HL-60 (cell line): ENCODE results near the gene ABCC1.

ENCODE experiments used
- DNase-seq, 2 experiments: peaks; one replicate each; pipeline ENCODE4 v3.0.0-alpha.2; 2010 to 2020; ENCODE audit warnings: low read depth in 1 of 2, low spot score in 1 of 2
- H3K27ac ChIP-seq: fragments of 250-450 bp; sonication (Bioruptor Pico); replicated peaks from 2 replicates; pipeline ENCODE4 v1.5.1; 2020; ENCODE audit warnings: mild to moderate bottlenecking, moderate library complexity
- H3K27me3 ChIP-seq: fragments of 250-450 bp; sonication (Bioruptor Pico); 2 replicates; pipeline ENCODE4 v1.5.1; 2021; ENCODE audit warnings: mild to moderate bottlenecking, moderate library complexity; ENCODE audit not compliant: insufficient read depth, poor library complexity, severe bottlenecking
- H3K4me3 ChIP-seq: replicated peaks from 2 replicates; pipeline ENCODE4 v1.5.1; 2011; ENCODE audit warnings: mild to moderate bottlenecking, control low read depth, low read length; ENCODE audit not compliant: insufficient read depth
- GABPA ChIP-seq: IDR thresholded peaks from 2 replicates; pipeline ENCODE4 v1.6.1; 2012; ENCODE audit warnings: low read depth
- POLR2AphosphoS5 ChIP-seq: IDR thresholded peaks from 2 replicates; pipeline ENCODE4 v1.6.1; 2012; ENCODE audit warnings: low read depth
- SPI1 ChIP-seq: IDR thresholded peaks from 2 replicates; pipeline ENCODE4 v1.6.1; 2012; ENCODE audit warnings: low read depth, mild to moderate bottlenecking, borderline replicate concordance
- TF ChIP-seq, protein P1 (sequence below): IDR thresholded peaks from one replicate; pipeline ENCODE4 v1.5.1; 2011; ENCODE audit warnings: low read length, control low read depth, inconsistent platforms; ENCODE audit not compliant: insufficient read depth
- TF ChIP-seq, protein P2 (sequence below): IDR thresholded peaks from 2 replicates; pipeline ENCODE4 v1.6.1; 2012; ENCODE audit warnings: low read depth; ENCODE audit not compliant: insufficient replicate concordance

ABCC1 gene

DNA sequence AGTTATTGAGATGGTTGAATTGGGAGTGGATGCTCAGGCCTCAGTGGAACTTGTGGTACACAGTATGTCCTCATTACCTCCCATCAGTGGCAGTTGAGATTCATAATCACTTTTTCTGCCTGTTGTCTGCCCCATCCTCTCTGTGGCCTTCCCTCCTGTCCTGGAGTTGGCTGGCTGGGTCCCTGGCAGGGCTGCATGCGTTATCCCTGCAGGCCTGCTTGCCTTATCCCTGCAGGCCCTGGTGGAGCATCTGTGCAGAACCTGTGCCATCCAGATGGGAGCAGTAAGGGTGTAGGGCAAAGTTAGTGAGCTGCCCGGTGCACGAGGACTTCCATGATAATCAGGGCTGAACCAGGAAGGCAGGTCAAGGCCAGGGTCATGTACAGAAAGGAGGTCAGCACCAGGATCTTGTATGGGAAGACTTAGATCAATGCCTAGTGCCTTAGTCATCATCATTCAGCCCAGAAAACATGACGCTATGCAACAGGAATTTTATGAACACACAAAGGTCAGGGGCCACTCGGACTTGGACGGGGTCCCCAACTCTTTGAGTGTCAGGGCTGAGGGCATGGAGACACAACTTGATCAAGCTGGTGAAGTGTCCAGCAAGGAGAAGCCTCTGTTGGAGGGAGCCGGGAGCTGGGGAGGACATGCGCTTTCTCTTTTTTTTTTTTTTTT lies 47.2 kb downstream of the ABCC1 start:
- no peak for DNase-seq
- Histone ChIP-seq H3K27ac (no peak overlapping the region), H3K4me3 (no peak overlapping the region), H3K27me3 (no peaks in the 10 kb centered on the region)
- TF ChIP-seq SPI1 (no peak), GABPA (no peak), POLR2AphosphoS5 (no peak)
- TF ChIP-seq, protein P1, sequence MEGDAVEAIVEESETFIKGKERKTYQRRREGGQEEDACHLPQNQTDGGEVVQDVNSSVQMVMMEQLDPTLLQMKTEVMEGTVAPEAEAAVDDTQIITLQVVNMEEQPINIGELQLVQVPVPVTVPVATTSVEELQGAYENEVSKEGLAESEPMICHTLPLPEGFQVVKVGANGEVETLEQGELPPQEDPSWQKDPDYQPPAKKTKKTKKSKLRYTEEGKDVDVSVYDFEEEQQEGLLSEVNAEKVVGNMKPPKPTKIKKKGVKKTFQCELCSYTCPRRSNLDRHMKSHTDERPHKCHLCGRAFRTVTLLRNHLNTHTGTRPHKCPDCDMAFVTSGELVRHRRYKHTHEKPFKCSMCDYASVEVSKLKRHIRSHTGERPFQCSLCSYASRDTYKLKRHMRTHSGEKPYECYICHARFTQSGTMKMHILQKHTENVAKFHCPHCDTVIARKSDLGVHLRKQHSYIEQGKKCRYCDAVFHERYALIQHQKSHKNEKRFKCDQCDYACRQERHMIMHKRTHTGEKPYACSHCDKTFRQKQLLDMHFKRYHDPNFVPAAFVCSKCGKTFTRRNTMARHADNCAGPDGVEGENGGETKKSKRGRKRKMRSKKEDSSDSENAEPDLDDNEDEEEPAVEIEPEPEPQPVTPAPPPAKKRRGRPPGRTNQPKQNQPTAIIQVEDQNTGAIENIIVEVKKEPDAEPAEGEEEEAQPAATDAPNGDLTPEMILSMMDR, result no peak
- TF ChIP-seq, protein P2, sequence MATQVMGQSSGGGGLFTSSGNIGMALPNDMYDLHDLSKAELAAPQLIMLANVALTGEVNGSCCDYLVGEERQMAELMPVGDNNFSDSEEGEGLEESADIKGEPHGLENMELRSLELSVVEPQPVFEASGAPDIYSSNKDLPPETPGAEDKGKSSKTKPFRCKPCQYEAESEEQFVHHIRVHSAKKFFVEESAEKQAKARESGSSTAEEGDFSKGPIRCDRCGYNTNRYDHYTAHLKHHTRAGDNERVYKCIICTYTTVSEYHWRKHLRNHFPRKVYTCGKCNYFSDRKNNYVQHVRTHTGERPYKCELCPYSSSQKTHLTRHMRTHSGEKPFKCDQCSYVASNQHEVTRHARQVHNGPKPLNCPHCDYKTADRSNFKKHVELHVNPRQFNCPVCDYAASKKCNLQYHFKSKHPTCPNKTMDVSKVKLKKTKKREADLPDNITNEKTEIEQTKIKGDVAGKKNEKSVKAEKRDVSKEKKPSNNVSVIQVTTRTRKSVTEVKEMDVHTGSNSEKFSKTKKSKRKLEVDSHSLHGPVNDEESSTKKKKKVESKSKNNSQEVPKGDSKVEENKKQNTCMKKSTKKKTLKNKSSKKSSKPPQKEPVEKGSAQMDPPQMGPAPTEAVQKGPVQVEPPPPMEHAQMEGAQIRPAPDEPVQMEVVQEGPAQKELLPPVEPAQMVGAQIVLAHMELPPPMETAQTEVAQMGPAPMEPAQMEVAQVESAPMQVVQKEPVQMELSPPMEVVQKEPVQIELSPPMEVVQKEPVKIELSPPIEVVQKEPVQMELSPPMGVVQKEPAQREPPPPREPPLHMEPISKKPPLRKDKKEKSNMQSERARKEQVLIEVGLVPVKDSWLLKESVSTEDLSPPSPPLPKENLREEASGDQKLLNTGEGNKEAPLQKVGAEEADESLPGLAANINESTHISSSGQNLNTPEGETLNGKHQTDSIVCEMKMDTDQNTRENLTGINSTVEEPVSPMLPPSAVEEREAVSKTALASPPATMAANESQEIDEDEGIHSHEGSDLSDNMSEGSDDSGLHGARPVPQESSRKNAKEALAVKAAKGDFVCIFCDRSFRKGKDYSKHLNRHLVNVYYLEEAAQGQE, result no peak

- no peak overlapping the region for H3K27ac ChIP-seq
- no peak overlapping the region for H3K4me3 ChIP-seq
- no peak for TF ChIP-seq POLR2AphosphoS5
- TF ChIP-seq, protein P2, result no peak
- no peak for TF ChIP-seq SPI1
- TF ChIP-seq, protein P1, result no peak
- TF ChIP-seq GABPA, result no peak
- DNase-seq, result no peak
- H3K27me3 ChIP-seq, result no peaks in the 10 kb centered on the region
Observed at GRCh38 chr16:16000685-16001084, 51.3 kb downstream of the ABCC1 start.

GRCh38 chr16:16001596-16002255 lies 52.3 kb downstream of the ABCC1 start:
- no peak overlapping the region for H3K4me3 ChIP-seq
- no peaks in the 10 kb centered on the region for H3K27me3 ChIP-seq
- DNase-seq, result peak in 1 of 2 experiments; percentile 4
- no peak overlapping the region for H3K27ac ChIP-seq
- TF ChIP-seq GABPA (no peak), SPI1 (no peak), POLR2AphosphoS5 (no peak)
- TF ChIP-seq, protein P2, result no peak
- TF ChIP-seq, protein P1, result no peak
